ENCODE measurements around the gene DDR2. TPM values are rescaled to one million over a fixed set of nuclear protein-coding genes. Genes with fewer than 3 reads are reported as not detected.

The DDR2 gene
- total RNA-seq, 1 donor from 2014 or later = 1.3 TPM

DNA sequence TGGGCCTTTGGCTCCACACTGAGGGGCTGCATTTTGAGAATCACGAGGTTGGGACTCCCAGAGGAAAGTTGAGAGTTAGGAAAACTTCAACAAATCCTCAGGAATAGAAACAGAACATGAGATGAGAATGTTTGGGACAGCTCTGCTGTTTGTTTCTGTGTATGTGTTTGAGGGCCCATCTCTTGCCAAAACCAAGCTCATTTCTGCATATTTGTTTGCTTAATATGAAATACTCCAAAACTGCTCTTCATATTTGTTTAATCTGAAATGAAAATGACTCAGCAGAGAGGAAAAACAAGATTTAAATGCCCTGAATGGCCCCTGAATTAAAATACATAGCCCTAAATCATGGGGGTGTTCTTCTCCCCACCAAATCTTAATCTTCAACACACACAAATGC lies 78.1 kb downstream of the DDR2 start:
- DNase-seq (ENCODE audit: low read depth) = no peak
- no peak for TF ChIP-seq CTCF (conservative IDR thresholded peaks at IDR 0.05; ENCODE audit: low read depth, low read length)
- H3K4me3 ChIP-seq (ENCODE audit: low read depth, low read length) = no peak overlapping the region

DNA sequence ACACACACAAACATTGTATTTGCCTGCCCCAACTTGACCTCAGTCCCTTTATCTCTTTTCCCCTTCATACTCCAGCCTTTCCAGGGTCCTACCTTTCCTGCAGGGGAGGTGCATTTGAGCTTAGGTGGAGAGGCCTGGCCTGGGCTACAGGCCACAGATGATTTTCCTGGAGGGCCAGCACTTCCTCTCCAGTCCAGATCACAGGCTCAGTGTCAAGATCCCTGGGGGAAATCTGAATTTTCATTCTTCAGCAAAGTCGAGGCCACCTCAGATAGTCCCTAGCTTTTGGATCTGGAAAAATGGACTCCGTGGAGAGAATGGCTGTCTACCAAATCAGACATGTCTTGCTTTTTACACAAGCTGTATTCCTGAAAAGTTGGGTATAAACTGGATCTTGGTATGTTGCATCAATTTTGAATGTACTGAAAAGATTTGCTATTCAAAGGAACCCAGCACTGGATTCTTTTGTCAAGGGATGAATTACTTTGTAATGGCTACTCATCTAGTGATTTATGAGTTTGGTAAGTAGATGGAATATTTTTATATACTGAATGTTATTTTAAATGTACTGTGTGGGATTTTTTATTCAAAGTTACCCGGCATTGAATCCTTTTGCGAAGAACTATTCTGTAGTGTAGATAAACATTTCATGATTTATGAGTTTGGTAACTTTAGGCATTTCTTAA lies 78.7 kb downstream of the DDR2 start:
- TF ChIP-seq CTCF (conservative IDR thresholded peaks at IDR 0.05; ENCODE audit: low read depth, low read length) = no peak
- no peak overlapping the region for H3K4me3 ChIP-seq (ENCODE audit: low read depth, low read length)
- no peak for DNase-seq (ENCODE audit: low read depth)

- TF ChIP-seq CTCF (conservative IDR thresholded peaks at IDR 0.05; ENCODE audit: low read depth, low read length) = no peak
- H3K4me3 ChIP-seq (ENCODE audit: low read depth, low read length) = no peak overlapping the region
- DNase-seq (ENCODE audit: low read depth) = no peak
Observed at GRCh38 chr1:162712317-162713029, 80.2 kb downstream of the DDR2 start.

GRCh38 chr1:162716123-162716522 lies 83.9 kb downstream of the DDR2 start:
- no peak for TF ChIP-seq CTCF (conservative IDR thresholded peaks at IDR 0.05; ENCODE audit: low read depth, low read length)
- no peak for DNase-seq (ENCODE audit: low read depth)
- no peak overlapping the region for H3K4me3 ChIP-seq (ENCODE audit: low read depth, low read length)

DNA sequence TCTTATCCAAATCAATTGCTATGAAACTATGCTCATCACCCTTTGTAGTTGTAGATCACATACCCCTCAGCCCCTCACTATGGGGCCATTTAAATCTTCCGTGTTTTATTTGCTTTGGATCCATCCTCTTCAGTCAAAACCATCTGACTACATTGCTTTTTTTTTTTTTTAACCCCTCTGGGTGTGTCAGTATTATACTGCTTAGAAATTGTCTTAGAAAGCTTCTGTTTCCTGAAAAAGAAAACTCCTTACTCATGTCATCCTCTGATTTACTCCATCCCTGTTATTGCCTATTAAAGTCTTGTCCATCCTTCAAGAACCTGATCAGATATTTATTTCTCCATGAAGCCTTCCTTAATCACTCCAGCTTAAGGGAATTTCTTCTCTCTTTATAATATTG lies 84.3 kb downstream of the DDR2 start:
- H3K4me3 ChIP-seq (ENCODE audit: low read depth, low read length) = no peak overlapping the region
- TF ChIP-seq CTCF (conservative IDR thresholded peaks at IDR 0.05; ENCODE audit: low read depth, low read length) = no peak
- DNase-seq (ENCODE audit: low read depth) = no peak

GRCh38 chr1:162717548-162718184 lies 85.4 kb downstream of the DDR2 start:
- TF ChIP-seq CTCF (conservative IDR thresholded peaks at IDR 0.05; ENCODE audit: low read depth, low read length) = no peak

More at GRCh38 chr1:162717548-162718184, 85.4 kb downstream of the DDR2 start:
- H3K4me3 ChIP-seq (ENCODE audit: low read depth, low read length) = no peak overlapping the region
- no peak for DNase-seq (ENCODE audit: low read depth)

Data from epithelial cell of proximal tubule (primary cell).